ENCODE data around the gene STPG4.
"Not testable (repeated sequence)": the region's sequence is repeated elsewhere in the genome, so short reads cannot be mapped to it uniquely, and the experiment has no call there.

STPG4 gene

GRCh38 chr2:47126783-47127182 lies 28.3 kb downstream of the STPG4 start:
- DNase-seq (ENCODE audit: low spot score) = no peak

GRCh38 chr2:47124740-47125139 lies 30.4 kb downstream of the STPG4 start:
- DNase-seq (ENCODE audit: low spot score) = not testable (repeated sequence)

GRCh38 chr2:47120424-47120823 lies 34.7 kb downstream of the STPG4 start:
- not testable (repeated sequence) for DNase-seq (ENCODE audit: low spot score)

GRCh38 chr2:47119001-47119400 lies 36.1 kb downstream of the STPG4 start:
- no peak for DNase-seq (ENCODE audit: low spot score)

- no peak for DNase-seq (ENCODE audit: low spot score)
These were observed 36.5 kb downstream of the STPG4 start for GRCh38 chr2:47118581-47118980.

GRCh38 chr2:47112665-47113435 lies 42.3 kb downstream of the STPG4 start:
- no peak for DNase-seq (ENCODE audit: low spot score)

- no peak for DNase-seq (ENCODE audit: low spot score)
These were observed 45.4 kb downstream of the STPG4 start for GRCh38 chr2:47109680-47110079.

GRCh38 chr2:47109007-47109375 lies 46.1 kb downstream of the STPG4 start:
- no peak for DNase-seq (ENCODE audit: low spot score)

- not testable (repeated sequence) for DNase-seq (ENCODE audit: low spot score)
These were observed 46.7 kb downstream of the STPG4 start for GRCh38 chr2:47108267-47109006.

- not testable (repeated sequence) for DNase-seq (ENCODE audit: low spot score)
These were observed 47.9 kb downstream of the STPG4 start for GRCh38 chr2:47107201-47107600.

- DNase-seq (ENCODE audit: low spot score) = not testable (repeated sequence)
These were observed 48.9 kb downstream of the STPG4 start for GRCh38 chr2:47106231-47106630.

GRCh38 chr2:47099712-47100111 lies 55.4 kb downstream of the STPG4 start:
- DNase-seq (ENCODE audit: low spot score) = not testable (repeated sequence)

GRCh38 chr2:47098953-47099352 lies 56.2 kb downstream of the STPG4 start:
- DNase-seq (ENCODE audit: low spot score) = no peak

GRCh38 chr2:47097563-47097962 lies 57.5 kb downstream of the STPG4 start:
- DNase-seq (ENCODE audit: low spot score) = no peak

- DNase-seq (ENCODE audit: low spot score) = no peak
These were observed 58.7 kb downstream of the STPG4 start for GRCh38 chr2:47096451-47096850.

- no peak for DNase-seq (ENCODE audit: low spot score)
These were observed 59.6 kb downstream of the STPG4 start for GRCh38 chr2:47095349-47096020.

GRCh38 chr2:47094511-47095142 lies 60.5 kb downstream of the STPG4 start:
- DNase-seq (ENCODE audit: low spot score) = no peak

- DNase-seq (ENCODE audit: low spot score) = no peak
These were observed 61.5 kb downstream of the STPG4 start for GRCh38 chr2:47093626-47094025.

- DNase-seq (ENCODE audit: low spot score) = no peak
These were observed 62.6 kb downstream of the STPG4 start for GRCh38 chr2:47092465-47092864.

GRCh38 chr2:47091118-47091517 lies 64.0 kb downstream of the STPG4 start:
- no peak for DNase-seq (ENCODE audit: low spot score)

- no peak for DNase-seq (ENCODE audit: low spot score)
These were observed 66.0 kb downstream of the STPG4 start for GRCh38 chr2:47089083-47089464.

- no peak for DNase-seq (ENCODE audit: low spot score)
These were observed 66.6 kb downstream of the STPG4 start for GRCh38 chr2:47088371-47089082.

Measured in CD4-positive, alpha-beta T cell treated with Interleukin-15 for 4 hours (primary cell).